Measurements from ENCODE around the gene DIAPH3.

The DIAPH3 gene

GRCh38 chr13:59931621-59932020, 232.1 kb downstream of the DIAPH3 start:
- DNase-seq, result no peak

GRCh38 chr13:59924256-59924655, 239.5 kb downstream of the DIAPH3 start:
- DNase-seq, result no peak

GRCh38 chr13:59915252-59915651, 248.5 kb downstream of the DIAPH3 start:
- DNase-seq, result no peak

- no peak for DNase-seq
Observed at GRCh38 chr13:59914556-59914955, 249.2 kb downstream of the DIAPH3 start.

GRCh38 chr13:59906413-59907049, 257.2 kb downstream of the DIAPH3 start:
- DNase-seq, result no peak

- no peak for DNase-seq
Observed at GRCh38 chr13:59901191-59901590, 262.5 kb downstream of the DIAPH3 start.

GRCh38 chr13:59898066-59898465, 265.7 kb downstream of the DIAPH3 start:
- DNase-seq, result no peak

- no peak for DNase-seq
Observed at GRCh38 chr13:59893266-59893665, 270.5 kb downstream of the DIAPH3 start.

- DNase-seq, result no peak
Observed at GRCh38 chr13:59891053-59891452, 272.7 kb downstream of the DIAPH3 start.

- no peak for DNase-seq
Observed at GRCh38 chr13:59890054-59890453, 273.7 kb downstream of the DIAPH3 start.

- no peak for DNase-seq
Observed at GRCh38 chr13:59888408-59888807, 275.3 kb downstream of the DIAPH3 start.

- no peak for DNase-seq
Observed at GRCh38 chr13:59885076-59885475, 278.7 kb downstream of the DIAPH3 start.

- no peak for DNase-seq
Observed at GRCh38 chr13:59883885-59884284, 279.8 kb downstream of the DIAPH3 start.

- DNase-seq, result no peak
Observed at GRCh38 chr13:59880468-59880867, 283.3 kb downstream of the DIAPH3 start.

- no peak for DNase-seq
Observed at GRCh38 chr13:59879281-59879680, 284.4 kb downstream of the DIAPH3 start.

GRCh38 chr13:59877933-59878332, 285.8 kb downstream of the DIAPH3 start:
- DNase-seq, result no peak

GRCh38 chr13:59874973-59875372, 288.8 kb downstream of the DIAPH3 start:
- no peak for DNase-seq

GRCh38 chr13:59873856-59874255, 289.9 kb downstream of the DIAPH3 start:
- DNase-seq, result no peak

- DNase-seq, result no peak
Observed at GRCh38 chr13:59873309-59873708, 290.4 kb downstream of the DIAPH3 start.

GRCh38 chr13:59867867-59868266, 295.9 kb downstream of the DIAPH3 start:
- DNase-seq, result no peak

GRCh38 chr13:59865398-59865797, 298.3 kb downstream of the DIAPH3 start:
- DNase-seq, result no peak

GRCh38 chr13:59863621-59864020, 300.1 kb downstream of the DIAPH3 start:
- DNase-seq, result no peak

GRCh38 chr13:59861676-59862075, 302.1 kb downstream of the DIAPH3 start:
- DNase-seq, result no peak

GRCh38 chr13:59856281-59856810, 307.4 kb downstream of the DIAPH3 start:
- no peak for DNase-seq
